Parathyroid adenoma (tissue), 2 donors: ENCODE results near the gene CHPF2.

Experiments used
- H2AFZ ChIP-seq: fragments of 300-600 bp; sonication (generic); one replicate; pipeline ENCODE4 v1.7.0; 2017; ENCODE audit warnings: antibody characterized with exemption, mild to moderate bottlenecking
- H3K27ac ChIP-seq: fragments of 300-600 bp; sonication (generic); one replicate; pipeline ENCODE4 v1.7.0; 2017
- H3K27me3 ChIP-seq: fragments of 300-600 bp; sonication (generic); one replicate; pipeline ENCODE4 v1.7.0; 2017; ENCODE audit warnings: low read length; ENCODE audit not compliant: control insufficient read depth, insufficient read depth
- H3K36me3 ChIP-seq: fragments of 300-600 bp; sonication (generic); one replicate; pipeline ENCODE4 v1.7.0; 2017; ENCODE audit warnings: low read length; ENCODE audit not compliant: control insufficient read depth, insufficient read depth
- H3K4me1 ChIP-seq: fragments of 300-600 bp; sonication (generic); one replicate; pipeline ENCODE4 v1.7.0; 2017; ENCODE audit warnings: control low read depth
- H3K4me2 ChIP-seq: fragments of 300-600 bp; sonication (generic); one replicate; pipeline ENCODE4 v1.7.0; 2017; ENCODE audit warnings: low read length
- H3K4me3 ChIP-seq: fragments of 300-600 bp; sonication (generic); one replicate; pipeline ENCODE4 v1.7.0; 2017; ENCODE audit warnings: low read depth, low read length
- H3K79me2 ChIP-seq: fragments of 300-600 bp; sonication (generic); one replicate; pipeline ENCODE4 v1.7.0; 2017; ENCODE audit warnings: control low read depth
- H3K9ac ChIP-seq: fragments of 300-600 bp; sonication (generic); one replicate; pipeline ENCODE4 v1.7.0; 2017; ENCODE audit warnings: mild to moderate bottlenecking
- H3K9me3 ChIP-seq: fragments of 300-600 bp; sonication (generic); one replicate; pipeline ENCODE4 v1.7.0; 2017; ENCODE audit warnings: low read length; ENCODE audit not compliant: control insufficient read depth
- CTCF ChIP-seq: fragments of 300-600 bp; sonication (generic); IDR thresholded peaks from one replicate; pipeline ENCODE4 v1.7.0; 2017; ENCODE audit warnings: antibody characterized with exemption, mild to moderate bottlenecking
- donor health status: primary hyperparathyroidism.

CHPF2 gene

GRCh38 chr7:151188252-151188542, 44.1 kb upstream of the CHPF2 start:
- Histone ChIP-seq H3K4me3 (no peak overlapping the region), H3K27ac (no peak overlapping the region), H3K27me3 (no peaks in the 10 kb centered on the region), H3K4me2 (no peak overlapping the region), H3K4me1 (no peaks in the 10 kb centered on the region), H2AFZ (no peak overlapping the region), H3K9ac (no peak overlapping the region), H3K9me3 (no peaks in the 10 kb centered on the region), H3K79me2 (no peaks in the 10 kb centered on the region), H3K36me3 (no peaks in the 10 kb centered on the region)
- TF ChIP-seq CTCF, result no peak

GRCh38 chr7:151189038-151189437, 43.2 kb upstream of the CHPF2 start:
- H3K9me3 ChIP-seq, result no peaks in the 10 kb centered on the region
- H3K36me3 ChIP-seq, result no peaks in the 10 kb centered on the region
- no peaks in the 10 kb centered on the region for H3K4me1 ChIP-seq
- no peak overlapping the region for H3K4me2 ChIP-seq
- no peak for TF ChIP-seq CTCF
- H2AFZ ChIP-seq, result no peak overlapping the region
- no peaks in the 10 kb centered on the region for H3K79me2 ChIP-seq
- no peak overlapping the region for H3K27ac ChIP-seq
- no peaks in the 10 kb centered on the region for H3K27me3 ChIP-seq
- no peak overlapping the region for H3K4me3 ChIP-seq
- H3K9ac ChIP-seq, result no peak overlapping the region

DNA sequence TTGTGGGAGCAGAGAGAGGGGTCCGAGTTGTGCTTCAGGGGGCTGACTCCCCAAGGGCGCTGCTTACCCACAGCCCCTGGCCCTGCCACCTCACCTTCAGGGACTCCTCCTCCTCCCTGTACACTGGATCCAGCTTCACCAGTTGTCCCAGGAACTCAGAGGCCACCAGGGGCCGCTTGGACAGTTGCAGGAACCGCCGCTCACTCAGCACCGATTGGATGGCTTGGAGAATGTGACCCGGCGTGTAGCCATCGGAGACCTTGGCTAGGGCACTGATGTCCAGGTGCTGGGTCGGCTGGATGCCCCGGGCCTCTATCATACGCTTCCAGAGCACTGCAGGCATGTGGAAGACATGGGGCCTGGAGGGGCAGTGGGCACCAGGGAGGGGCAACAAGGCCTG, 40.7 kb upstream of the CHPF2 start:
- H3K4me3 ChIP-seq, result no peak overlapping the region
- TF ChIP-seq CTCF, result no peak
- no peak overlapping the region for H3K27ac ChIP-seq
- H3K9ac ChIP-seq, result no peak overlapping the region
- no peaks in the 10 kb centered on the region for H3K27me3 ChIP-seq
- no peaks in the 10 kb centered on the region for H3K9me3 ChIP-seq
- no peak overlapping the region for H3K4me2 ChIP-seq
- no peaks in the 10 kb centered on the region for H3K4me1 ChIP-seq
- H3K36me3 ChIP-seq, result no peaks in the 10 kb centered on the region
- H2AFZ ChIP-seq, result no peak overlapping the region
- H3K79me2 ChIP-seq, result no peaks in the 10 kb centered on the region

DNA sequence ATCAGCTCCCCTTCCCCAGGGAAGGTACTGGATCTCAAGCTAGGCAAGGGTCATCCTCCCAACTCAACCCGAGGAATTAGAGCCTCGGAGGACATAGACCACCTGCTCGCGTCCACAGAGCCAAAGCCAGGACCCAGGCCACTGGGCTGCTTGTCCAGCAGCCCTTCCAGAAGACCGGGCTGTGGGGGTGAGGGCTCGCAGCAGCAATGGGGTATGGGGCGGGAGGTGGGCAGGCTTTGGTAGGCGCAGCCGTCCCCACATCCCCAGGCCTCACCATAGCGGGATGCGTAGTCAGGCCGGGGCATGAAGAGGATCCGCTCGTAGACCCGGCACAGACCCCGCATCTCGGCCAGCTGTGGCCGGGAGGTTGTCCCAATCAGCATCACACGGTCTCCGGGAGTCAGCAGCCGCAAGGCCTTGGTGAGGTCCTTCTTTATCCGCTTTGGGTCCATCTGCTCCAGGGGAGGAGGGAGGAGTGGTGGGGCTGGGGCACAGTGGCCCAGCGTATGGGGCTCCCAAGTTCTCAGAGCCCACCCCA, 40.2 kb upstream of the CHPF2 start:
- no peak overlapping the region for H3K27ac ChIP-seq
- no peaks in the 10 kb centered on the region for H3K9me3 ChIP-seq
- no peak overlapping the region for H3K4me2 ChIP-seq
- H3K4me3 ChIP-seq, result no peak overlapping the region
- no peaks in the 10 kb centered on the region for H3K36me3 ChIP-seq
- no peaks in the 10 kb centered on the region for H3K27me3 ChIP-seq
- no peak overlapping the region for H2AFZ ChIP-seq
- no peaks in the 10 kb centered on the region for H3K4me1 ChIP-seq
- TF ChIP-seq CTCF, result no peak
- no peaks in the 10 kb centered on the region for H3K79me2 ChIP-seq
- no peak overlapping the region for H3K9ac ChIP-seq

DNA sequence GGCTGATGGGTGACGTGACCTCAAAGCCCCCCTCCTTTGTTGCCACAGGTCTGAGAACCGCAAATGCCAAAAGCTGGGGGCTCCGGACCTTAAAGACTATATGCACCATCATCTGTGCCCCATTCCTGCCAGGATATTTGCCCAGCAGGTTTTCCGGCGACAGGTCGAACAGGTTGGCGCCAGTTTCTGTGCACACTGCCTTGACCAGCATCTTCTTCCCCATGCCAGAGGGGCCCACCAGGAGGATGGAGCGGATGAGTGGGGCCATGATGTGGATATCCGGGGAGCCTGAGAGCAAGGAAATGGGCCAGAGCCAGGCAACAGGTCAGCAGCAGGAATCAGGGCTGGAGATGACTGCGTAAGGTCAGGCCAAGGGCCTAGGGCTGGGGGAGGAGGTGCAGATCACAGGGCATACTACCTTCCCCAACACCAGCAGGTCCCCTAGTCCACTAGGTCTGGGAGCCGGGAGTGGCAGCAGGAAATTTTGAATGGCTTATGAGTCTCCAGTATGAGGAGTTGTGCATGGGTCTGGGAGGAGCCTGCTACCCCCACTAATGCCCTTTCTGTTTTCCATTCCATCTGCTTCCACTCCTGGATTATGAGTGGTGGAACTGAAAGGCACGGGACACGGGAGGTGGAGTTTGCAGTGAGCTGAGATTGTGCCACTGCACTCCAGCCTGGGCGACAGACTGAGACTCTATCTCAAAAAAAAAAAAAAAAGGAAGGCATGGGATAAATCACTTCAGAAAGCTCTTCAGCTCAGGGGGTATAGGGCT, 38.9 kb upstream of the CHPF2 start:
- Histone ChIP-seq H3K79me2 (no peaks in the 10 kb centered on the region), H3K9me3 (no peaks in the 10 kb centered on the region), H3K4me2 (no peak overlapping the region), H3K9ac (no peak overlapping the region), H3K4me3 (no peak overlapping the region), H3K4me1 (no peaks in the 10 kb centered on the region), H3K36me3 (no peaks in the 10 kb centered on the region), H3K27ac (no peak overlapping the region), H2AFZ (no peak overlapping the region), H3K27me3 (no peaks in the 10 kb centered on the region)
- no peak for TF ChIP-seq CTCF
